Transverse colon (tissue), 4 donors: Measurements from ENCODE around the gene DTNA.

Experiments
- CTCF ChIP-seq, 5 experiments: fragments of 200-600 bp in 3 of 5; fragments of 450-650 bp in 2 of 5; sonication (generic) in 3 of 5; IDR thresholded peaks; 1 replicate in 2 of 5; 2 replicates in 3 of 5; pipeline ENCODE4 v1.5.1; 2016 to 2017; ENCODE audit warnings: antibody characterized with exemption in 5 of 5, inconsistent platforms in 3 of 5, mild to moderate bottlenecking in 2 of 5, moderate library complexity in 1 of 5
- EP300 ChIP-seq: sonication (generic); formaldehyde crosslinking; IDR thresholded peaks from one replicate; pipeline ENCODE4 v1.6.1; 2017; ENCODE audit warnings: antibody characterized with exemption, low read depth
- POLR2A ChIP-seq: fragments of 450-650 bp; IDR thresholded peaks from one replicate; pipeline ENCODE4 v1.6.1; 2016; ENCODE audit warnings: antibody characterized with exemption, mild to moderate bottlenecking, moderate library complexity
- POLR2AphosphoS5 ChIP-seq, 3 donors: sonication (generic); formaldehyde crosslinking; IDR thresholded peaks; one replicate each; pipeline ENCODE4 v1.6.1; 2016; ENCODE audit warnings: antibody characterized with exemption in 3 of 3

- TF ChIP-seq POLR2A, result no peak
- TF ChIP-seq POLR2AphosphoS5 (IDR thresholded peaks at IDR 0.05), result no peak
- no peak for TF ChIP-seq CTCF (IDR thresholded peaks at IDR 0.05)
- TF ChIP-seq EP300, result no peak
Measured at GRCh38 chr18:34749721-34750120, 39.6 kb downstream of the DTNA start.
